ENCODE measurements around the gene DNAH7.

The DNAH7 gene

DNA sequence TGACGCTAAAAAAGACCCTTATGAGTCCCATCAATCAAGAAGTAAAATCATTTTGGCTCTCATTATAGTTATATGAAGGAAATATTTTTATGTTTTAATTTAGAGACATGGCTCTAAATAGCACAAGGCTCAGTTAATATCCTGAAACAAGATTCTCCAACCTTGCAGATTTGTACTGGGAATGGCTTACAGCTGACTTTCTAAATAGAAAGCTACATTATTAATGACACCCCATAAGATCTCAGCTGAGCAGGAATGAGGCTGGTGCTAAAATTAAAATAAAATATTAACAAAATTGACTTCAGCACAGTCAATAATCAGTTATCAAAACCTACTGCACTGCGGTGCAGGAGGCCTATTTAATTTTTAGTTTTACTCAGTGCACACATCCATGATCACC lies 274.8 kb downstream of the DNAH7 start:
- no peak for DNase-seq

DNA sequence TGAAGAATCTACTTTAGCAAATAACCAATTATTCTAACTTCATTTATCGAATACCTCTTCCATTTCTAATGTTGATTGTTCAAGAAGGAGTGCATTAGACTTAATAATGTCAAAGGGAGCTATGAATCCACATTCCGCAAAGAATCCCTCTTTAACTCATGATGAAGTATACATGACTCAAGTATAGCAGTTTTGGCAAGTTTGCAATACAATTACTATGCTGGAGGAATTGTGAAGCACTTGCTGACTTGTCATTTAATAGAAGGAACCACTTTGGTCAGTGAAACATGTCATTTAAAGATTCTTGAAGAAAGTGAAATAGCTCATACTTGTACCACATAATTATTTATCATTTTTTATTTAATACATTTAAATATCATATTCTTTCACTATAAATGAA lies 286.5 kb downstream of the DNAH7 start:
- DNase-seq = no peak

DNA sequence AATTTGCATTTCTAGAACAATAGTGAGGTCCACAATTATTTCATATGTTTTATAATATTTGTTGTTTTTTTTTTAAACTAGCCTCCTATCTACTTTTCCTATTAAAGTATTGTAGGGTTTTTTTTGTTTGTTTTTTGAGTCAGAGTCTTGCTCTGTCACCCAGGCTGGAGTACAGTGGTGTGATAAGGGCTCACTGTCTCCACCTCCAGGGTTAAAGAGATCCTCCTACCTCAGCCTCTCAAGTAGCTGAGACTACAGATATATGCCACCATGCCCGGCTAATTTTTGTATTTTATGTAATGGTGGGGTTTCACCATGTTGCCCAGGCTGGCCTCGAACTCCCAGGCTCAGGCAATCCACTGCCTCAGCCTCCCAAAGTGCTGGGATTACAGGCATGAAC lies 289.1 kb downstream of the DNAH7 start:
- no peak for DNase-seq

DNA sequence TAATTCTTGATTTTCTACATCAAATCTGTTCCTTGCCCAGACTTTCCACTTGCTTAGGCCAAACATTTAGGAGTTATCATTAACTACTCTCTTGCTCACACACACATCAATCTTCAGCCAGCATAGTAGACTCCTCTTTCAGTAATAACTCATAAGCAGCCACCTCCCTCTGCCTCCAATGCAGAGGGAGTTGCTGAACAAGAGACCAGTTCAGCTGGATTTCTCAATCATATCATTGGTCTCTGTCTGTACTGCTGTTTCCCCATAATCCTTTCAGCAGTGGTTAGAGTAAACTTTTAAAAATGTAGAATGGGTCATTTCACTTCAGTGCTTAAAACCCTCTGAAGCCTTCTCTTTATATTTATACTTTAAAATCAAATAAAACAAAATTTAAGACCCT lies 298.7 kb downstream of the DNAH7 start:
- DNase-seq = no peak

DNA sequence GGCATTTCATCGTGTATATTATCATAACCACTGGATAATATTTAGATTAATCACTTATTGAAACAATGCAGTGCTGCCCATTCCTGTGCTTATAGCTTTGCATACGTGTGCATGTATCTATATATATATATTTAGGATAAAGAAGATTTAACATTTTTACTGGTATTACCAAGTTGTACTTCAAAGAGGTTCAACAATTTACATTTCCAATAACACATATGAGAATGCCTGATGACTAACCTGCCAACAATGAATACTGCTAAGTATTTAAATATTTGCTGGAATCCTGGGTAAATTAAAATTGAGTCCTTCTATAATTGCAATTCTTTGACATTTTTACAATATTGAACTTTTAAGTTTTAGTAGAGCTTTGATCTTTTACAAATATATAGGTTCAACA lies 300.2 kb downstream of the DNAH7 start:
- DNase-seq = no peak

DNA sequence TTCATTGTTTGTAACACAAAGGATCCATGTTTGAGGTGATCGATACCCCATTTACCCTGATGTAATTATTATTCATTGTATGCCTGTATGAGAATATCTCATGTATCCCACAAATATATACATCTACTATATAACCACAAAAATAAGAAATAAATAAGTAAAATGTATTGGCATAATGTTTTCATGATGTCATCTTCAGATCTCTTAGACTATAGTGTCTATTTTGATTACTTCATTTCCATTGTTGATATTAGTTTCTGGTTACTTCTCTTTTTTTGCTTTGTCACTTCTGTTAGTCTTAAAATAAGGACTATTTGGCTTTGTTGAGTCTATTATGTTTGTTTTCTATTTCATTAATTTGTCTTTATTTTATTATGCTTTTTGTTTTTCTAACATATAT lies 301.9 kb downstream of the DNAH7 start:
- no peak for DNase-seq

DNA sequence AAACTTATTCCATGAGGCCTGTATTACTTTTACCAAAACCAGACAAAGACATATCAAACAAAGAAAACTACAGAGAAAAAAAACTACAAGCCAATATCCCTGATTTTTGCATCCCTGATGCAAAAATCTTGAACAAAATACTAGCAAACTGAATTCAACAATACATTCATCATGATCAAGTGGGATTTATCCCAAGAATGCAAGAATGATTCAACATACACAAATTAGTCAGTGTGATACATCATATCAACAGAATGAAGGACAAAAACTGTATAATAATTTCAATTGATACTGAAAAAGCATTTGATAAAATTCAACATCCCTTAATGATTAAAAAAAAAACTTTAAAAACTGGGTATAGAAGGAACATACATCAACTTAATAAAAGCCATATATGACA lies 304.8 kb downstream of the DNAH7 start:
- no peak for DNase-seq

DNA sequence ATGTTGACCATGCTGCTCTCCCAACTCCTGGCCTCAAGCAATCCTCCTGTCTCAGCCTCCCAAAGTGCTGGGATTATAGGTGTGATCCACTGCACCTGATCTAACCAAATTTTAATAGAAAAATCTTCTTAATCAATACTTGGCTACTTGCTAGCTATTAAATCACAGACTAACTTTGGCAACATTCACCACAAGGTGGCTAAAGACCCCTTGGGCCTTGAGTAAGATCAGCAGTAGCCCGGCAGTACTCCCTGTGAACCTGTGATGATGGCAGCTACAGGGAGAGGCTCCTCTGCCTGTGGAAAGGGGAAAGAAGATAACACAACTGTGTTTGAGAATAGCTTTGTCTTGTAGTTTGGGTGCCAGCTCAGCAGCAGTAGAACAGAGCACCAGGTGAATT lies 308.8 kb downstream of the DNAH7 start:
- no peak for DNase-seq

DNA sequence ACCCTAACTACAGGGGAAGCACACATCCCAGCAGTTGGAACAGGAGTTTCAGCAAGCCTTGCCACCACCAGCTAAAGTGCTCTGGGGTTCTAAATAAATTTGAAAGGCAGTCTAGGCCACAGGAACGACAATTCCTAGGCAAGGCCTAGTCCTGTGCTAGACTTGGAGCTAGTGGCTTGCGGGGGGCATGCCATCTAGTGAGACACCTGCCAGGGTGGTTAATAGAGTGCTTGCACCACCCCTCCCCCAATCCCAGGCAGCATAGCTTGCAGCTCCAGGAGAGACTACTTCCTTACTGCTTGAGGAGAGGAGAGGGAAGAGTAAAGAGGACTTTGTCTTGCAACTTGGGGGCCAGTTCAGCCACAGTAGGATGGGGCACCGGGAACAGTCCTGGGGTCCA lies 309.8 kb downstream of the DNAH7 start:
- DNase-seq = no peak

DNA sequence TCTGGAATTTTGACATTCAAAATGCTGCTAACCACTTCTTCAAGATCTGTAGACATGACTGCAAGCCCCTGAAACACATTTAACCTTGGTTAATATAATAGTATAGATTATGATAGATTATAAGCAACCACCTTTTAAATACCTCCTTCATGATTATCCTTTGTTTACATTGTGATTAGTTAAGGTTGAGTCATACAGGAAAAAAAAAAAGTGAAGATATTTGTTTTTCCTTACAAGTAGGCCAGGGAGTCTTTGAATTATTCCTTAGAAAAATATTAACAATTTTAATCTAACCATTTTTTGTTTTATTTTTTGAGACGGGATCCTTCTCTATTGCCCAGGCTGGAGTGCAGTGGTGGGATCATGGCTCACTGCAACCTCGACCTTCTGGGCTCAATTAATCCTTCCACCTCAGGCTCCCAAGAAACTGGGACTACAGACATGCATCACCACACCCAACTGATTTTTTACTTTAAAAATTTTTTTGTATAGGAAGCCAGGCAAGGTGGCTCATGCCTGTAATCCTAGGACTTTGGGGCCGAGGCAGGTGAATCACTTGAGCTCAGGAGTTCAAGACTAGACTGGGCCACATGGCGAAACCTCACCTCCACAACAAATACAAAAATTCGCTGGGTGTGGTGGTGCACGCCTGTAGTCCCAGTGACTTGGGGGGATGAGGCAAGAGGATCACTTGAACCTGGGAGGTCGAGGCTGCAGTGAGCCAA lies 312.3 kb downstream of the DNAH7 start:
- DNase-seq = no peak

DNA sequence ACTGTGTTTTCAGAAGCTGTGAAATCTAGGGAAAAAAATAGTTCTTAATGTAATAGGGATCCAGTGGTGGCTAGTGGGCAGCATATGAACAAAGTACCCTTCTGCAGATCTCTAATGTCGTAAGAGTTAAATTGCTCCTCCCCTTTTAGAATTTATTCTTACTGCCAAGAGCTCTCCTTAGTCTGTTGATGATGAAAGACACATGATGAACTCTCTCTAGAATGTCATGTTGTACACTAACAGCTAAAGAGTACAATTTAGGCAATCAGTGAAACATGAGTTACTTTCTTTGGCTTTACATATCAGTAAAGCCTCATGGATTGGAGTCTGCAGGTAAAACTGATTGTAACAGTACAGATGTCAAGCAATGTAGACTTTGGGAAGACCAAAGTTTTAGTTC lies 327.4 kb downstream of the DNAH7 start:
- no peak for DNase-seq

DNA sequence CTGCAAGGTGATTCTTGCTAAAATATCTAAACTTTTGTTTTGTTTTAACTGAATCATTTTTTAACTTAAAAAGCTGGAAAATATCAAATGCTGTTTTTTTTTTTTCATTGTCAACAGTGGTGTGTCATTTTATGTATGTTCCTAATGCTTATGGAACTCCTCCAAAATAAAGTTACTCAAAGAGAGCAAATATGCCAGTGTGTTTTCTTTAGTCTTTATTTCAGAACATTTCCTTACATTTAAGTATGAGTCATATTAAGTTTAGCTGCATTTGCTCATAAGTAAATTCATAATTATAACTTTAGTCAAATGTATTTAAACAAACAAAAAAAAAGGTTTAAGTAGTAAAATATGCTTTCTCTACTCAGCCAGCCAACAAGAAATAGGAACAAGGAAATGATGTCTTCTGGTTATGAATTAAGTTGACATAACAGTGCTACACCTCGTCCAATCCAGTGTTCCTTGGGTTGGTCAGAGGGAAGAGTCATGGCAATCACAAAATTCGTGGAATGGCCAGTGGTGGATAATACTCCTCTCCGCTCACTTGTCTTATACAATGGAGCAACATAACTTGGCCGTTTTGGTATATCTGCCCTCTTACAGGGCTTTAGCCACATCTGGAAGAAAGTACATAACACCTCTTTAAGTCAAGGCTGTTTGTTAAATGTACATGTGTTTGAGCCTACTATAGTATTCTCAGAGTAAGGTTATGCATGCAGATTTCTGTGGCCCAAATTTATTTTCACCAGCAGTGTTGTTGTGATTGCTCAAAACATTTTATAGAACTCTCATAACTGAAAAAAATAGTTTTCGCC lies 330.9 kb downstream of the DNAH7 start:
- DNase-seq = no peak

DNA sequence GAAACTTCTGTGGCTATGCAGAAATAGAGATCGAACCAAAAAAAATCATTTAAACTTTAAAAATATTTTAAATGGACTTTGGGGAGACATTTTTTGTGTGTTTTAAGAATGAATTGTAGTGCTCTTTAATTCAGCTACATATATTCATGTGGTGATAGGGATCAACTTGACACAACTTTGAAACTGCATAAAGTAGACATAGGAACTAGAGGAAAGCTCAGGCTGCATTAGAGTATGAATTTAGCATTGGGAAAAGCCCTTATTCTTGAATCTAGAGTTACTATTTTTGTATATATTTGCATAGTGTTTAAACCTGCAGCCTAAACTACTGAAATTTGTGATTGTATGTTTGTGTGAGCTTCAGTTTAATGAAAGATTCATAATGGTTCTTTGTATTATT lies 333.3 kb downstream of the DNAH7 start:
- no peak for DNase-seq

DNA sequence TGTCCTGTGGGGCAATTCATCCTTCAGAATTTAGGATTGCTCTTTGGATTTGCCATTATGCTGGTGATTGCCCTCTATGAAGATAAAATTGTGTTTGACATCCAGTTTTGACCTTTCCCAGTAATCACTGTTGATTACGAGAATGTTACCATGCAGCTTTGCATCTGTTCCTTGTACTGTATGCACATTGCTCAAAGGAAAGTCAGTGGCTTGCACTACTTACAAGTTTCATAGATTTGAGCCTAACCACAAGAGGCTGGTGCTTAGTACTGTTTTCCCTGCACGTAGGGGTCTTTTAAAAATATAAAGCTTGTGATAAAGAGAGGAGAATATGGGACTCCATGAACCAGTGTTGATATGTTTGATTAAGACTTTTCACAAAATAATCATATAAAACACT lies 333.7 kb downstream of the DNAH7 start:
- no peak for DNase-seq

DNA sequence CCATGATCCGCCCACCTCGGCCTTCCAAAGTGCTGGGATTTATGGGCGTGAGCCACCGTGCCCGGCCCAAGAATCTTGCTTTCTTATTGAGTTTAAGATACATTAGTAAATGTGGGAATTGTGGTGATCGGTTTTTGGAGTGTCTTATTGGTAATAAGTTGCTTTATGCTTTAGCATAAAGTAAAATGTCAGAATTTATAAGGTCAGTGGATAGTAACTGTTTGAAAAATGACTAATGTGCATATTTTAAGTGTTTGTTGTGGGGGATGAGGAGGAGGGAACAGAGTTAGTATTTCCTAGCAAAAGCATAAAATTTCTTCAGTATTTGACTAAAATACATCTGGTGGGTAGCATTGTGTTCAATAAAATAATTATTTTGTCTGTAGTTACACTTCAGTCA lies 334.2 kb downstream of the DNAH7 start:
- no peak for DNase-seq

DNA sequence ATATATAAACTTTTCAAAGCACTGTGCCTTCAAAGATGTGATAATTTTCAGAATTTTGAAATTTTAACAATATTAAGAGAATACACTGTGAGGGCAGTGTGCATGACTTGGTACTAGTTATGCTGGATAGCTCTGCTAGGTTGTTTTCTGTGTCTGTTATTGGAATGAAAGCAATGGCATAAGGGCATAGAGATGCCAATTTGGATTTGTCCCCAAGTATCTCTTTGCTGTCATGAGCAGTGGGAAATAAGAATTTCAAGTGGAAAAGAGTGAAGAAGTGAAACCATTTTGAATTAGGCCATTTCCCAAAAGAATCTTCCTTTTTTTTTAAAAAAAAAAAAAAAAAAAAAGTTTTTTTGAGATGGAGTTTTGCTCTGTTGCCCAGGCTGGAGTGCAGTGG lies 334.8 kb downstream of the DNAH7 start:
- no peak for DNase-seq

DNA sequence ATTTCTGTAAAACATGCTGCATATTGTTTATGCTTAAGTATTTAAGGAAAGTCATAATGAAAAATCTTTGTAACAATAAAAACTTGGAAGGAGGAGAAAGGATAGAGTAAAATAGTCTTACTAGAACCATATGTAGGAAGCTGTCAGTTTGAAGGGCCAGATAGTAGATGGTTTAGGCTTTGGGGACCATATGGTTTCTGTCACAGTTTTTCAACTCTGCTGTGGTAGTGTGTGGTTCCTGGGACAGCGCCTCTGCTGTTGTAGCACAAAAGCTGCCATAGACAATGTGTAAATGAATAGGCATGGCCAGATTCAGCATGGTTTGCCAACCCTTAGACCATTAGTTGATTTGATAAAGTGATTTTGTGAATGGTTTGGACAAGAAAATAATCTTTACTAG lies 336.1 kb downstream of the DNAH7 start:
- DNase-seq = no peak

DNA sequence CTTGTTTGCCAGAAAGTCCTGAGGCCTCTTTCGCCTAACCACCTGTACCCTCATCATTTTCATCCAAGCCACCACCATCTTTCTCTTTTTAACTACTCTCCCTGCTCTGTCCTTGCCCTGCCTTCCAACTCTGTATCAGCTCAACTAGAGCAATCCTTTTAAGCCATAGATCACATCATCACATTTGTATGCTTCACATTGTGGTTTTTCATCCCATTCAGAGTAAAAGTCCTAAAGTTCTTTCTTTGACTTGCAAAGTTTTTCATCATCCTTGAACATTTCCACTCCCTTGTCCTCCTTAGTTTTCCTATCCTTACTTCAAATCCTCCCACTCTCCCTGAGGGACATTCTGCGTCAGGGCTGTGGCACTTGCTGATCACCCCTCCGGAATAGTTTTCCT lies 337.7 kb downstream of the DNAH7 start:
- DNase-seq = no peak

DNA sequence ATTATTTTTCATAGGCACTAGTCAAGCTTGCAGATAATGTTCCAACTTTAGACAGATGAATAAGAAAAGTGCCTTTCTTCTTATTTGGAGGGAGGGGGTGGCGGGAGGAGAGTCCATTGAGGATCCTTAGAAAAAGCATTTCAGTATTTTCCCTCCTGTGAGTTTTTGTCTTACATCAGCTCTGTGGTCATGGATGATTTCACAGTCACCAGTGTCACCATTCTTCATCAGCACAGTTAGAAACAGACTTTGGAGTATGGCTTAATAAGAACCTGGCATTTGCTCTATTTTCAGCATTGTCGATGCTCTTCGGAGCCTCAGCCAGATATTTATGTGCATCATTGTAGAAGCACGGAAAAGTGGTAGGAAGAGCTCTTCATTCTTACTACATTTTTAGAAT lies 341.5 kb downstream of the DNAH7 start:
- no peak for DNase-seq

DNA sequence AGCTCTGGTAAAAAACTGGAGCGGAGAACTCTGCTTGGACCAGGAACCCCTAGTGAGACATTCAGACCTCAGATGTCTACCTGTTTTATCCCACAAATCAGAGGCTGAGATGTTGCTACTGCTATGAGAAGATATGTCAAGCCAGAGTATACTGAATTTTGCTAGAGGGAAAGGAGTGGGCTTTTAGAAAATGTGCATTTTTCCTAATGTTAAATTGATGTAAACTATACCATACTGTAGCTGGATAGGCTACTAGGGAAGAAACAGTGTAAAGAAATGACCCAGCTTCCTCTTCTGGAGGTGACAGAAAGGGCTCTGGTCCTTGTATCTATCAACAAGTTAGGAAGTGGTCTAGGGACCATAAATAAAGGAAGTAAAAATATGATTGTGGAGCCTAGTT lies 346.6 kb downstream of the DNAH7 start:
- DNase-seq = no peak

DNA sequence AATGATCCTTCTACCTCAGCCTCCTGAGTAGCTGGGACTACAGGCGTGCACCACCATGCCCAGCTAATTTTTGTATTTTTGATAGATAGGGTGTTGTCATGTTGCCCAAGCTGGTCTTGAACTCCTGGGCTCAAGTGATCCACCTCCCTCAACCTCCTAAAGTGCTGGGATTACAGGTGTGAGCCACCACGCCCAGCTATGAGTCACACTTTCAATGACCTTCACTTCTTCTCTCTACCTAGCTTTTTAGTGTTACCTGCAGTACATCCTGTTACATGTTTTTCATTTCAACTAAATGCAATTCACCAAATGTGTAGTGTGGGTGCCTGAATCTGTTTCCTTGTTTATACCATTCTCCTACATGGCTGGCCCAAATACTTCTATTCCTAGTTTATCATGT lies 347.6 kb downstream of the DNAH7 start:
- no peak for DNase-seq

DNA sequence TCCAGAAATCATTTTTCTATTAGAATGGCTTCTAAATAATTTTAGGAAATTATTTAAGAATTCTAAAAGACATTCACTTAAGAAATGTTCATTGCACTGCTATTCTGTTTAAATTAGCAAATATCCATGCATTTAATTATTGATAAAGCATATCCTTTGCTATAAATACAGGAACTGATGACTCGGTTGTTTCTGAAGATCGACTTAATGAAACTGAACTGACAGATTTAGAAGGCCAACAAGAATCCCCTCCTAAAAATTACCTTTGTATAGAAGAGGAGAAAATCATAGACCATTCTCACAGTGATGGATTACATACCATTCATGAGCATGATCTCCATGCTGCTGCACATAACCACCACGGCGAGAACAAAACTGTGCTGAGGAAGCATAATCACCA lies 352.2 kb downstream of the DNAH7 start:
- DNase-seq = no peak

DNA sequence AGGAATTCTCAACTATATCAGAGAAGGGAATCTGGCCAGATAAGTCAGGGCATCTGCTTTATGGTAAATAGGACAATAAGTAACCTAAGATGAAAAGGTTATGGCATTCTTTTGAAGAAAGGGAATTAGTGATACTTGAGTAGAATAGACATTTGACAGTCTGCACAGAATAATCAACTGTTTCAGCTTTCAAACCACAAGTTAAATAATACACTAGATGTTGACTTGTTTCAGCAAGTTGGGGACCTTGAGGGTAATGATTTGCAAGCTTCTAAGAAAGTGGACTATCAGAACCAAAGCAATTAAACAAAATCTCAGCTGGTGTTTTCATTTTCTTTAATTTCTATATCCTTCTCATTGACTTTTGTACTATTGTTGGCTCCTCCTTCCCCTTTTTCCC lies 357.2 kb downstream of the DNAH7 start:
- no peak for DNase-seq

DNA sequence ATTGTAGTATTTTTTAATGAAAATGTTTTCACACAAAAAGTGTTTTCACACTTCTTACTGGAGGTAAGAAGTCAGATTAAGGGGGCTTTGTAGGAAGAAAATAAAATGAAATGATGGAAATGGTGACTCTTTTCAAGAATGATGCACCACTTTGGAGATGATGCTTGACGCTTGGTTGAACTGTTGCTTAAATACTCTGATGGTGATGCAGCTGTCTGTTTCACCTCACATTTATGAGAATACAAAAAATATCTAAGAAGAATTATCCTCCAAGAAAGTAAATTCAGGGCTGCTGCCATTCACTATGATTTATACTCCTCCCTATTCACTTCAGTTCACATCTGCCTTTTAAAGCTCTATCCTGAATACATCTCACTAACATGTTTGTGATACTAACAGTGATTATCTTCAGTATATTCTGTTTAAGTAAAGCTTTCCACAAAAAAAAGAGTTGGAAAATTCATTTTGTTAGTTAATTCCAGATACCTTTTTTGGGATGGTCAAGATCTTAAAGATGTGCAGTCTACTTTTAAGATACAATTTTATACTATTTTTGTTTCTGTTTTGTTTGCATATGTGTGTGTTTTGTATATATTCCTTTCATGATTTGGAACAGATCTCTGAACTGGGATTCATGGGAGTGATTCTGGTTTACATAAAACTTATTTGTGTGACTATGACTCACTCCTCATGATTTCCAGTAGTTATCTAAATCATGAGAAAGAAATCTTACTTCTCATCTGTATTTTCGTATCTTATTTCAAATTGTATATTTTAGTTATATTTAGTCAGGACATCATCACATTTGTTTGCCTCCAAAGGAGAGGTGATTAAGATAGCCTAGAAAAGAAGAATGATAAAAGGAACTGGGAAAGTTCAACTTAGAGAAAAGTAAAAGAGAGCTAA lies 358.5 kb downstream of the DNAH7 start:
- DNase-seq = no peak

Data from stimulated activated naive CD4-positive, alpha-beta T cell treated with Interleukin-2 at 50 U/mL for 16 hours (primary cell).